K562 (cell line): ENCODE data around the gene RER1. TPM values are rescaled to one million over a fixed set of nuclear protein-coding genes. Genes with fewer than 3 reads are reported as not detected.

ENCODE experiments used
- ATAC-seq: fragments of 200-7000 bp; cut with Tn5 transposase; 3 replicates; pipeline ENCODE4 v1.9.1; 2020; ENCODE audit warnings: moderate library complexity
- BruUV-seq: library from RNA; stranded (reverse); fragments of 400-500 nt; replicated peaks from 2 replicates; lab custom pipeline; 2021; lab: Mats Ljungman, UMichigan
- CTCF ChIA-PET: fragments of 300-600 bp; formaldehyde crosslinking; extraction: SDS; loops from one replicate; lab custom pipeline; 2021; ENCODE audit warnings: low intra/inter-chr PET ratio; lab: Yijun Ruan, JAX
- POLR2A ChIA-PET: fragments of 300-600, 350-650 bp; sonication (Branson Sonifier 250); formaldehyde crosslinking; extraction: SDS; loops from one replicate; lab custom pipeline; 2021; ENCODE audit warnings: antibody characterized with exemption, inconsistent platforms; lab: Yijun Ruan, JAX
- DNase-seq, 4 experiments: peaks; one replicate each; pipeline versions ENCODE4 v3.0.0 to v3.0.0-alpha.2; 2011 to 2018; ENCODE audit warnings: low spot score in 3 of 4, mixed read lengths in 3 of 4; ENCODE audit errors: extremely low read depth in 1 of 4
- FAIRE-seq: peaks from 2 replicates; lab custom pipeline; 2011; peaks lifted over from hg19 to GRCh38; lab: Jason Lieb, UNC
- H2AFZ ChIP-seq: 2 replicates; pipeline ENCODE4 v1.6.0; 2011; ENCODE audit warnings: low read depth, low read length, control low read depth, inconsistent platforms
- H3K27ac ChIP-seq: fragments of 200-600 bp; 3 replicates; pipeline ENCODE4 v1.8.0; 2011; ENCODE audit warnings: low read depth, mild to moderate bottlenecking, control low read depth, inconsistent platforms, low read length, moderate library complexity, mixed read lengths; ENCODE audit errors: extremely low read depth
- H3K27me3 ChIP-seq, 2 experiments: fragments of 300-600 bp in 1 of 2; 2 replicates in 1 of 2; 3 replicates in 1 of 2; pipeline versions ENCODE4 v1.6.0 to v1.8.0; 2011; ENCODE audit warnings: inconsistent platforms in 2 of 2, low read length in 2 of 2, mild to moderate bottlenecking in 1 of 2, mixed read lengths in 1 of 2, moderate library complexity in 1 of 2; ENCODE audit not compliant: control insufficient read depth in 2 of 2, insufficient read depth in 2 of 2
- H3K36me3 ChIP-seq: fragments of 300-600 bp; 3 replicates; pipeline ENCODE4 v1.8.0; 2011; ENCODE audit warnings: mild to moderate bottlenecking, low read length, inconsistent platforms; ENCODE audit not compliant: control insufficient read depth, insufficient read depth
- H3K4me1 ChIP-seq, 2 experiments: fragments of 200-600 bp in 1 of 2; replicated peaks in 1 of 2; 2 replicates in 1 of 2; 3 replicates in 1 of 2; pipeline versions ENCODE4 v1.5.1 to v1.8.0; 2011; ENCODE audit warnings: inconsistent platforms in 2 of 2, low read length in 2 of 2, mild to moderate bottlenecking in 1 of 2, mixed read lengths in 1 of 2, moderate library complexity in 1 of 2; ENCODE audit not compliant: control insufficient read depth in 2 of 2, insufficient read depth in 2 of 2
- H3K4me2 ChIP-seq: 2 replicates; pipeline ENCODE4 v1.6.1; 2011; ENCODE audit warnings: low read length, control low read depth, inconsistent platforms, mixed read lengths; ENCODE audit not compliant: insufficient read depth
- H3K4me3 ChIP-seq: fragments of 200-600 bp; sonication (generic), shearing (Covaris generic); 2 replicates; pipeline ENCODE4 v1.5.1; 2016; ENCODE audit warnings: control low read depth, inconsistent platforms
- H3K79me2 ChIP-seq: fragments of 200-600 bp; 3 replicates; pipeline ENCODE4 v1.8.0; 2011; ENCODE audit warnings: low read length, inconsistent platforms; ENCODE audit not compliant: control insufficient read depth, insufficient read depth
- H3K9ac ChIP-seq, 2 experiments: 2 replicates each; pipeline versions ENCODE4 v1.6.0 to v1.6.1; 2011; ENCODE audit warnings: low read depth in 2 of 2, low read length in 2 of 2, control low read depth in 1 of 2, inconsistent platforms in 1 of 2, mild to moderate bottlenecking in 1 of 2, mixed read lengths in 1 of 2; ENCODE audit not compliant: insufficient read depth in 1 of 2
- H3K9me1 ChIP-seq: one replicate; pipeline ENCODE4 v1.6.0; 2011; ENCODE audit warnings: inconsistent platforms, mild to moderate bottlenecking, low read length, moderate library complexity; ENCODE audit not compliant: control insufficient read depth, insufficient read depth
- H3K9me3 ChIP-seq: replicated peaks from 2 replicates; pipeline ENCODE4 v1.5.1; 2011; ENCODE audit warnings: low read depth, low read length, inconsistent platforms; ENCODE audit not compliant: control insufficient read depth, insufficient read depth
- H4K20me1 ChIP-seq: replicated peaks from 2 replicates; pipeline ENCODE4 v1.6.1; 2011; ENCODE audit warnings: low read length, inconsistent platforms, mixed read lengths; ENCODE audit not compliant: control insufficient read depth, insufficient read depth
- GABPB1 ChIP-seq: sonication (generic); formaldehyde crosslinking; IDR thresholded peaks from 2 replicates; pipeline ENCODE4 v1.8.0; 2022; ENCODE audit warnings: mild to moderate bottlenecking, missing genetic modification reagents
- HMG20A ChIP-seq: fragments of 450-650 bp; formaldehyde crosslinking; conservative IDR thresholded peaks from 2 replicates; pipeline ENCODE4 v1.4.0; 2020; ENCODE audit warnings: mild to moderate bottlenecking, mixed read lengths
- KLF6 ChIP-seq: fragments of 250-450 bp; sonication (Bioruptor Pico); IDR thresholded peaks from 2 replicates; pipeline ENCODE4 v1.4.0; 2020; ENCODE audit warnings: mild to moderate bottlenecking, moderate library complexity, borderline replicate concordance
- NFE2L1 ChIP-seq: fragments of 450-650 bp; IDR thresholded peaks from 2 replicates; pipeline ENCODE4 v1.6.1; 2016; ENCODE audit warnings: missing genetic modification characterization, low read depth, mild to moderate bottlenecking, missing compliant biosample characterization, moderate library complexity, borderline replicate concordance
- POLR2A ChIP-seq: fragments of 450-650 bp; conservative IDR thresholded peaks from 2 replicates; pipeline ENCODE4 v1.6.1; 2016
- POLR2AphosphoS2 ChIP-seq: IDR thresholded peaks from 2 replicates; pipeline ENCODE4 v1.6.1; 2012; ENCODE audit warnings: low read length, improper control_type of control experiment
- POLR2B ChIP-seq: fragments of 450-650 bp; IDR thresholded peaks from 2 replicates; pipeline ENCODE4 v1.6.1; 2018; ENCODE audit warnings: low read depth; ENCODE audit not compliant: partially characterized antibody
- PRPF4 ChIP-seq: fragments of 200-400 bp; formaldehyde crosslinking; IDR thresholded peaks from one replicate; pipeline ENCODE4 v1.6.1; 2017; ENCODE audit warnings: low read length, low read depth, mild to moderate bottlenecking; ENCODE audit not compliant: insufficient read depth, poor library complexity, severe bottlenecking
- RBBP5 ChIP-seq: fragments of 200-600 bp; sonication (generic); IDR thresholded peaks from 2 replicates; pipeline ENCODE4 v1.6.1; 2012; ENCODE audit warnings: borderline replicate concordance, mild to moderate bottlenecking, low read length, control low read depth, inconsistent platforms; ENCODE audit not compliant: insufficient read depth, poor library complexity, severe bottlenecking
- SIN3B ChIP-seq: fragments of 450-650 bp; IDR thresholded peaks from 2 replicates; pipeline ENCODE4 v1.6.1; 2017; ENCODE audit warnings: low read depth, mild to moderate bottlenecking, moderate library complexity
- SREBF2 ChIP-seq: sonication (generic); formaldehyde crosslinking; IDR thresholded peaks from 2 replicates; pipeline ENCODE4 v1.4.0; 2020; ENCODE audit warnings: mild to moderate bottlenecking, missing genetic modification reagents
- ZNF282 ChIP-seq: sonication (generic); formaldehyde crosslinking; IDR thresholded peaks from 2 replicates; pipeline ENCODE4 v1.8.1; 2023; ENCODE audit warnings: missing genetic modification reagents
- ZNF408 ChIP-seq: fragments of 250-450 bp; sonication (Bioruptor Pico); IDR thresholded peaks from 2 replicates; pipeline ENCODE4 v1.4.0; 2020; ENCODE audit warnings: low read depth, mild to moderate bottlenecking, moderate library complexity
- ZNF444 ChIP-seq: fragments of 250-450 bp; sonication (Bioruptor Pico); IDR thresholded peaks from 2 replicates; pipeline ENCODE4 v1.4.0; 2020; ENCODE audit warnings: mild to moderate bottlenecking, moderate library complexity
- ZNF551 ChIP-seq: fragments of 250-450 bp; sonication (Bioruptor Pico); IDR thresholded peaks from 2 replicates; pipeline ENCODE4 v1.5.0; 2021; ENCODE audit warnings: mild to moderate bottlenecking, moderate library complexity
- WGBS: fragments of 100-300 bp; shearing (Covaris generic); methylation state at CpG from one replicate; pipeline ENCODE4 v1.1.6; 2016; ENCODE audit warnings: low coverage, mixed read lengths; ENCODE audit not compliant: insufficient coverage; ENCODE audit errors: missing lambda C conversion rate; 5-methylcytosine and 5-hydroxymethylcytosine counted together
- in situ Hi-C: fragments of 300-500 bp; cut with MboI; formaldehyde crosslinking; loops from 4 replicates; pipeline ENCODE4 v1.15.0; 2018; ENCODE audit warnings: inconsistent platforms, mixed read lengths
- intact Hi-C: fragments of 100-400 bp; cut with micrococcal nuclease; formaldehyde crosslinking; loops from 2 replicates; pipeline ENCODE4 v1.14.2; 2022
- polyA plus RNA-seq, 8 experiments: library from polyadenylated mRNA; depleted of rRNA in 4 of 8; stranded (reverse) in 5 of 8; unstranded in 3 of 8; fragments of >200 nt; fragmentation: Nextera tagmentation in 2 of 8; fragmentation: Illumina TruSeq in 1 of 8; extraction: Ambion mirVana in 2 of 8; extraction: Trizol in 1 of 8; gene quantifications; 2 replicates each; pipeline versions ENCODE4 v1.2.1 to v1.2.3, GENCODE V29; 2011 to 2014; ENCODE audit warnings: inconsistent platforms in 1 of 8, missing spikeins in 1 of 8
- total RNA-seq, 7 experiments: library from RNA; depleted of rRNA in 6 of 7; stranded (reverse); fragments of >200 nt in 6 of 7; fragmentation: Illumina TruSeq in 2 of 7; extraction: Trizol in 2 of 7; gene quantifications; 2 replicates each; pipeline versions ENCODE4 v1.2.1 to v1.2.3, GENCODE V29; 2011 to 2021; ENCODE audit warnings: low replicate concordance in 1 of 7
- TF ChIP-seq, protein P1 (sequence below): fragments of 450-650 bp; formaldehyde crosslinking; IDR thresholded peaks from 2 replicates; pipeline ENCODE4 v1.4.0; 2020; ENCODE audit warnings: mild to moderate bottlenecking, moderate library complexity
- TF ChIP-seq, protein P2 (sequence below): fragments of 250-450 bp; sonication (Bioruptor Pico); IDR thresholded peaks from 2 replicates; pipeline ENCODE4 v1.8.0; 2022; ENCODE audit warnings: inconsistent platforms, mild to moderate bottlenecking, moderate library complexity, borderline replicate concordance
- TF ChIP-seq, protein P3 (sequence below): fragments of 450-650 bp; IDR thresholded peaks from 2 replicates; pipeline ENCODE4 v1.6.1; 2017; ENCODE audit warnings: antibody characterized with exemption

RER1 gene
- total and polyA plus RNA-seq, 9 of the 15 experiments (the other 6 are each of a cell fraction or from before 2014, with no cell fraction given), result 19.6 to 354 (median 183) TPM

DNA sequence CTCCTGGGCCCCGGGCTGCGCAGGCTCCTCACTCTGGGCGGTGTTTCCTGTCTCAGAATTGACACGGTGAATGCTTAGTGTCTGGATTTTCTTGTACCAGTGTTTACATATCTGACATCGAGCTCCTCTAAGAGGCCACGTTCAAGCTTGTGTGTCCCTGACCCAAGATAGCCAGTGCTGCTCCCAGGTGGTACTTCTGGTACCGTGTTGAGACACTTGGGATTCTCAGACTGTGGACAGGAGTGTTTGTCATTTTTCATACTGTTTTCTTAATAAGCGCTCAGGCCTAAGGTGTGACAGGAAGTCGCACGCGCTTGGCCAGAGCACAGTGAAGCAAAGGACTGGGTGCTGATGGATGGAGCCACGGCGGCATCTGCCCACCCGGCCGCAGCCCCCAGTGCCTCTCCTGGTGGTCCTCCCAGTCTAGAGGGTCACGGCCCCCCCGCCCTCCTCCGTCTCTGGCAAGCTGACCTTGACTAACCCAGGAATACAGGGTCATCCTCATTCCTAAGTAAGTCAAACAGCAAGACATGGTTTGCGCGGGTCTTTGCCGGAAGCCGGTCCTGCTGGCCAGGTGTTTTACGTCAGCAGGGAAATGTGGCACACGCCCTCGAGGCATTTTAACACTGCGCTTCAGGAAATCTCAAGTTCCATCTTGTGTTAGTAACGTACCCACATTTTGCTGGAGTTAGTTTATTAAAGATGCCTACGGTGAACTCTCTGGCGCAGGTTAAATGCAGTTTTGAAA, 12.7 kb downstream of the RER1 start:
- peak overlapping the region in 1 of 2 experiments; percentile 82; a peak in 1 of 4 replicates for H3K9ac ChIP-seq
- intact Hi-C loops (no loop called here), in situ Hi-C loops (no loop called here)
- POLR2A ChIA-PET, result interaction anchor here (0.8 to 1.9 kb wide), 3 partner anchors 8 to 184 kb away, joined by 3 to 4 read pairs (median 3); partner anchors contain the start of gene PEX10
- ATAC-seq (no peak), DNase-seq (no peak), FAIRE-seq (peak; percentile 29)
- peaks cover 86% of the 10 kb centered on the region for H3K36me3 ChIP-seq
- H4K20me1 ChIP-seq, result peaks cover 9% of the 10 kb centered on the region; the same call in 1 of the 2 replicates
- 95% methylated on average over 29 of the region's 29 CpGs for WGBS
- H3K4me2 ChIP-seq, result no peak overlapping the region
- no peaks in the 10 kb centered on the region for H3K9me3 ChIP-seq
- BruUV-seq, result no TSS peak
- CTCF ChIA-PET, result no interaction called here
- no peaks in the 10 kb centered on the region; the same call in 2 of the 3 replicates for H3K79me2 ChIP-seq
- no peak overlapping the region for H3K27ac ChIP-seq
- no peaks in the 10 kb centered on the region for H3K27me3 ChIP-seq
- H3K9me1 ChIP-seq, result no peaks in the 10 kb centered on the region
- no peak overlapping the region for H3K4me3 ChIP-seq
- H3K4me1 ChIP-seq, result peaks cover 0 to 49% of the 10 kb centered on the region in 2 experiments; a peak in 2 of 5 replicates
- H2AFZ ChIP-seq, result no peak overlapping the region
- TF ChIP-seq POLR2A (peak; percentile 48), HMG20A (no peak), SREBF2 (CRISPR knock-in tag) (no peak), ZNF408 (no peak), GABPB1 (no peak), POLR2B (peak; percentile 26), ZNF551 (CRISPR knock-in tag) (no peak), POLR2AphosphoS2 (peak; percentile 18; the same call in 1 of the 2 replicates), ZNF444 (CRISPR knock-in tag) (no peak), RBBP5 (no peak), NFE2L1 (no peak), PRPF4 (no peak), KLF6 (CRISPR knock-in tag) (no peak), SIN3B (no peak), ZNF282 (CRISPR knock-in tag) (no peak)
- TF ChIP-seq, protein P1, sequence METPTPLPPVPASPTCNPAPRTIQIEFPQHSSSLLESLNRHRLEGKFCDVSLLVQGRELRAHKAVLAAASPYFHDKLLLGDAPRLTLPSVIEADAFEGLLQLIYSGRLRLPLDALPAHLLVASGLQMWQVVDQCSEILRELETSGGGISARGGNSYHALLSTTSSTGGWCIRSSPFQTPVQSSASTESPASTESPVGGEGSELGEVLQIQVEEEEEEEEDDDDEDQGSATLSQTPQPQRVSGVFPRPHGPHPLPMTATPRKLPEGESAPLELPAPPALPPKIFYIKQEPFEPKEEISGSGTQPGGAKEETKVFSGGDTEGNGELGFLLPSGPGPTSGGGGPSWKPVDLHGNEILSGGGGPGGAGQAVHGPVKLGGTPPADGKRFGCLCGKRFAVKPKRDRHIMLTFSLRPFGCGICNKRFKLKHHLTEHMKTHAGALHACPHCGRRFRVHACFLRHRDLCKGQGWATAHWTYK (CRISPR knock-in tag), result no peak
- TF ChIP-seq, protein P2, sequence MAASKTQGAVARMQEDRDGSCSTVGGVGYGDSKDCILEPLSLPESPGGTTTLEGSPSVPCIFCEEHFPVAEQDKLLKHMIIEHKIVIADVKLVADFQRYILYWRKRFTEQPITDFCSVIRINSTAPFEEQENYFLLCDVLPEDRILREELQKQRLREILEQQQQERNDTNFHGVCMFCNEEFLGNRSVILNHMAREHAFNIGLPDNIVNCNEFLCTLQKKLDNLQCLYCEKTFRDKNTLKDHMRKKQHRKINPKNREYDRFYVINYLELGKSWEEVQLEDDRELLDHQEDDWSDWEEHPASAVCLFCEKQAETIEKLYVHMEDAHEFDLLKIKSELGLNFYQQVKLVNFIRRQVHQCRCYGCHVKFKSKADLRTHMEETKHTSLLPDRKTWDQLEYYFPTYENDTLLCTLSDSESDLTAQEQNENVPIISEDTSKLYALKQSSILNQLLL (CRISPR knock-in tag), result 0 out of 2 replicates have a peak, but pooled peaks have one; percentile 53
- TF ChIP-seq, protein P3, sequence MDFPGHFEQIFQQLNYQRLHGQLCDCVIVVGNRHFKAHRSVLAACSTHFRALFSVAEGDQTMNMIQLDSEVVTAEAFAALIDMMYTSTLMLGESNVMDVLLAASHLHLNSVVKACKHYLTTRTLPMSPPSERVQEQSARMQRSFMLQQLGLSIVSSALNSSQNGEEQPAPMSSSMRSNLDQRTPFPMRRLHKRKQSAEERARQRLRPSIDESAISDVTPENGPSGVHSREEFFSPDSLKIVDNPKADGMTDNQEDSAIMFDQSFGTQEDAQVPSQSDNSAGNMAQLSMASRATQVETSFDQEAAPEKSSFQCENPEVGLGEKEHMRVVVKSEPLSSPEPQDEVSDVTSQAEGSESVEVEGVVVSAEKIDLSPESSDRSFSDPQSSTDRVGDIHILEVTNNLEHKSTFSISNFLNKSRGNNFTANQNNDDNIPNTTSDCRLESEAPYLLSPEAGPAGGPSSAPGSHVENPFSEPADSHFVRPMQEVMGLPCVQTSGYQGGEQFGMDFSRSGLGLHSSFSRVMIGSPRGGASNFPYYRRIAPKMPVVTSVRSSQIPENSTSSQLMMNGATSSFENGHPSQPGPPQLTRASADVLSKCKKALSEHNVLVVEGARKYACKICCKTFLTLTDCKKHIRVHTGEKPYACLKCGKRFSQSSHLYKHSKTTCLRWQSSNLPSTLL, result no peak
